Measurements from ENCODE around the gene SPTLC1. TPM values are rescaled to one million over a fixed set of nuclear protein-coding genes. Genes with fewer than 3 reads are reported as not detected.

Gene SPTLC1
- polyA plus RNA-seq, 1 donor (not counting 4 experiments of a cell fraction or from before 2014, with no cell fraction given), result 123 TPM

- H3K79me2 ChIP-seq (ENCODE audit: control insufficient read depth, insufficient read depth, low read length), result no peaks in the 10 kb centered on the region
- no peak overlapping the region for H2AFZ ChIP-seq (ENCODE audit: control insufficient read depth, low read length)
- H3K4me1 ChIP-seq (ENCODE audit: control insufficient read depth, extremely low read depth, insufficient read depth, low read length), result no peaks in the 10 kb centered on the region
- H3K27ac ChIP-seq (ENCODE audit: control insufficient read depth, insufficient read depth, low read length), result no peak overlapping the region
- no peaks in the 10 kb centered on the region for H3K9me3 ChIP-seq (ENCODE audit: control insufficient read depth, low read depth, low read length)
- dilution Hi-C loops (cut with MboI; ENCODE audit: extremely low pct_ligation_motif_present, low sequenced_read_pairs), result no loop called here
- H3K9ac ChIP-seq (ENCODE audit: control insufficient read depth, extremely low read depth, insufficient read depth, low read length), result no peak overlapping the region
- DNase-seq (ENCODE audit: low read depth, low spot score), result no peak
- H3K9me1 ChIP-seq (ENCODE audit: control insufficient read depth, extremely low read depth, insufficient read depth, low read length), result no peaks in the 10 kb centered on the region
- no peaks in the 10 kb centered on the region for H3K36me3 ChIP-seq (ENCODE audit: control insufficient read depth in 2 of 2, extremely low read depth in 1 of 2, insufficient read depth in 2 of 2, low read length in 2 of 2)
- H4K20me1 ChIP-seq (ENCODE audit: control insufficient read depth, extremely low read depth, insufficient read depth, low read length), result no peaks in the 10 kb centered on the region
- FAIRE-seq, result no peak
- no peak overlapping the region for H3K4me3 ChIP-seq (ENCODE audit: control insufficient read depth in 2 of 3, extremely low read depth in 1 of 3, insufficient read depth in 2 of 3, low read depth in 1 of 3, low read length in 3 of 3)
- peaks cover 18% of the 10 kb centered on the region for H3K27me3 ChIP-seq (ENCODE audit: control insufficient read depth, extremely low read depth, insufficient read depth, low read length)
- TF ChIP-seq EZH2 (IDR thresholded peaks at IDR 0.05; ENCODE audit: low read length) (no peak), CTCF (optimal IDR thresholded peaks at IDR 0.05 in 1 of 3, IDR thresholded peaks at IDR 0.05 in 1 of 3, conservative IDR thresholded peaks at IDR 0.05 in 1 of 3; ENCODE audit: extremely low read depth in 1 of 3, insufficient read depth in 2 of 3, low read length in 3 of 3) (no peak)
- no peak overlapping the region for H3K4me2 ChIP-seq (ENCODE audit: control insufficient read depth, extremely low read depth, insufficient read depth, low read depth, low read length)
These were observed 122.7 kb downstream of the SPTLC1 start for GRCh38 chr9:91992461-91993041.

GRCh38 chr9:91991721-91992341, 123.4 kb downstream of the SPTLC1 start:
- DNase-seq (ENCODE audit: low read depth, low spot score), result no peak
- dilution Hi-C loops (cut with MboI; ENCODE audit: extremely low pct_ligation_motif_present, low sequenced_read_pairs), result no loop called here
- Histone ChIP-seq H3K27me3 (ENCODE audit: control insufficient read depth, extremely low read depth, insufficient read depth, low read length) (peaks cover 18% of the 10 kb centered on the region), H3K4me2 (ENCODE audit: control insufficient read depth, extremely low read depth, insufficient read depth, low read depth, low read length) (no peak overlapping the region), H3K36me3 (ENCODE audit: control insufficient read depth in 2 of 2, extremely low read depth in 1 of 2, insufficient read depth in 2 of 2, low read length in 2 of 2) (no peaks in the 10 kb centered on the region), H4K20me1 (ENCODE audit: control insufficient read depth, extremely low read depth, insufficient read depth, low read length) (no peaks in the 10 kb centered on the region), H3K27ac (ENCODE audit: control insufficient read depth, insufficient read depth, low read length) (no peak overlapping the region), H3K9ac (ENCODE audit: control insufficient read depth, extremely low read depth, insufficient read depth, low read length) (no peak overlapping the region), H2AFZ (ENCODE audit: control insufficient read depth, low read length) (no peak overlapping the region), H3K9me3 (ENCODE audit: control insufficient read depth, low read depth, low read length) (no peaks in the 10 kb centered on the region), H3K79me2 (ENCODE audit: control insufficient read depth, insufficient read depth, low read length) (no peaks in the 10 kb centered on the region), H3K4me3 (ENCODE audit: control insufficient read depth in 2 of 3, extremely low read depth in 1 of 3, insufficient read depth in 2 of 3, low read depth in 1 of 3, low read length in 3 of 3) (no peak overlapping the region), H3K9me1 (ENCODE audit: control insufficient read depth, extremely low read depth, insufficient read depth, low read length) (no peaks in the 10 kb centered on the region), H3K4me1 (ENCODE audit: control insufficient read depth, extremely low read depth, insufficient read depth, low read length) (no peaks in the 10 kb centered on the region)
- FAIRE-seq, result no peak
- no peak for TF ChIP-seq EZH2 (IDR thresholded peaks at IDR 0.05; ENCODE audit: low read length)
- TF ChIP-seq CTCF (optimal IDR thresholded peaks at IDR 0.05 in 1 of 3, IDR thresholded peaks at IDR 0.05 in 1 of 3, conservative IDR thresholded peaks at IDR 0.05 in 1 of 3; ENCODE audit: extremely low read depth in 1 of 3, insufficient read depth in 2 of 3, low read length in 3 of 3), result no peak
